ENCODE data around the gene FGGY.
"Not testable (repeated sequence)": the region's sequence is repeated elsewhere in the genome, so short reads cannot be mapped to it uniquely, and the experiment has no call there.

Gene FGGY

DNA sequence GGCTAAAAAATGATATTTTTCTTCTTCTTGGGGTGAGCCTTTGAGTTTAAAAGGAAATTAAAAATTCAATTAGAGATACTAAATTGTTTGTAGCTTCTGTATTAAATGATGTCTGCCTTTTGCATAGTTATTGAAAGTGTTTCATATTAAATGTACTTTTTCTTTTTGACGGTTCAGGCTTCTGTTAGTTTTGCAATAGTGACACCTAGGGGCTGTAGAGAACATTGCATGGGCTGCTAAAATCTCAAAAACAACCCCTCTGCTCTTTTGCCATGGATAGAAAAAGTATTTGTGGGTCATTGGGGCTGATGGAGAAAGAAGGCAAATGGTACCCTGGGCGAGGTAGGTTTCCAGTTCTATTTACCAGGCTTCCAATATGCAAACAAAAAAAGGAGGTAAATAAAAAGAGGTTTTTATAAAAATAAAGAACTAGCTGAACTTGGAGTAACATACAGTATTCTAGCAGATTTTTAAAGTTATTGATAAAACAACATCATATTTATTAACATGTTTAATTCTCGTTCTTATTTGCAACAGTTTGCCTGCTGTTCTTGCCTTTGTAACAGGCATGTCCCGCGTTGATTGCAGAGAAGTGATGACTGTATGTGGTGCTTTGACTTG is 402.4 kb downstream of the FGGY start:
- DNase-seq (ENCODE audit: low read depth in 3 of 3) = no peak

DNA sequence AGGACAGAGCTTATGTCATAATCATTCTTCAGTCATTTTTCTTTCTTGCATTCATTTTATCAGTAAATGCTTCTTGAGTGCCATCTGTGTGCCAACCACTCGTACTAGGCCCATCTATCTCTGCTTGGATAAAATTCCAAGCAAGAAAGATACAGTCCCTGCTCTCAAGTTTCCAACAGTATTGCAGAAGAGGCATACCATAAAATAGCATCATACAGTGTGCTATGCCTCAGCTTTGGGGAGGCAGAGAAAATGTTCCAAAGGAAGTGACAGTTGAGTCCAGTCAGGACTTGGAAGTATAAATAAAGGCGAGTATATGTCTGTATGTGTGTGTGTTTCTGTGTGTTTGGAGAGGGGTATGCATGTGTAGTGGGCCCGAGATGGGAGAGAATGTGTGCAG is 404.5 kb downstream of the FGGY start:
- no peak for DNase-seq (ENCODE audit: low read depth in 3 of 3)

DNA sequence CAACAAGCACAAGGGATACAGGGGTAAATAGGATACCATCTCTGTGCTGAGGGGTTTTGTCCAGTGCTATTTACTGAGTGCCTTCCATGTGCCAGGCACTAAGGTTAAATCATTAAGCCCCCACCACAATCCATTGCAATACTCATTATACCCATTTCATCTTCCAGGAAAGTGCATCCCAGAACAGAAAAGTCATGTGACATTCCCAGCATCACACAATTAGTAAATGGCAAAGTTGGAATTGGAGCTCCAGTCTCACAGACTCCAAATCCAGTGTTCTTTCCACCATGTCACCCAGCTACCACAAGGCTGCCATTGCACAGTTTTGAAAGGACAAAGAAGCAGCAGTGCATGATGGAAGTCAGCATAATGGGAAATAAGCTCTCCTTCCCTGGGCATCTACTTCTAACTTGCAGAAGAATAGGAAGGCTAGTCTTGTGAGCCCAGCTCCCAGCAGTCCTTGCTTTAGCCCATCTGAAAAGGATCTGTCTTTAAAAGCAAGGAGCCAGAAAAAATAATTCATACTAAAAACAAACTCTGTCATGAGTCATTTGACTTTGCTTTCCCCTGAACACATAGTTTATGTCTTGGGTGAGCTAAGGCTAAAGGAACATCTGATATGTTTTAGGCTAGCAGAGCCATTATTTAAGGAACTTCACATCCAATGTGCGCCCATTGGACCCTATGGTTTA is 406.5 kb downstream of the FGGY start:
- DNase-seq (ENCODE audit: low read depth in 3 of 3) = no peak

DNA sequence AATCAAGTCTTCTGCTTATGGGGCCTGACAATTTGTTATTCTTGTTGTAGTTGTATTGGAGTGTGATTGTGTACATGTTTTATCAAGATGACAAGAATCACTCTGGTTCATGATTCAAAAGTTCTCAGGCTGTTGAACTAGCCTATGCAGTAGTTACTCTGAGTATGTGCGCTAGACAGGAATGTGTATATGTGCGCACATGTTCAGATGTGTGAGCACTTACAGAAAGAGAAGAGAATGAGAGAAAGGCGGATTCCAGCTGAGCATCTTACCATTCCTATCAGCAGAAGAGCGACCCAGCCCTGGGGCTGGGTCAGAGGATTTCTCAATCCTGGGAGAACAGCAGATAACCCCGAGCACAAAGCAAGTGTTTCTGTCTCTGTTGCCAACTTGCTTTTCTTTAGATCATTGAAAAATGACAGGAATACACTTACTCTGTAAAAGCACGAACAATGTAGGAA is 407.1 kb downstream of the FGGY start:
- DNase-seq (ENCODE audit: low read depth in 3 of 3) = no peak

DNA sequence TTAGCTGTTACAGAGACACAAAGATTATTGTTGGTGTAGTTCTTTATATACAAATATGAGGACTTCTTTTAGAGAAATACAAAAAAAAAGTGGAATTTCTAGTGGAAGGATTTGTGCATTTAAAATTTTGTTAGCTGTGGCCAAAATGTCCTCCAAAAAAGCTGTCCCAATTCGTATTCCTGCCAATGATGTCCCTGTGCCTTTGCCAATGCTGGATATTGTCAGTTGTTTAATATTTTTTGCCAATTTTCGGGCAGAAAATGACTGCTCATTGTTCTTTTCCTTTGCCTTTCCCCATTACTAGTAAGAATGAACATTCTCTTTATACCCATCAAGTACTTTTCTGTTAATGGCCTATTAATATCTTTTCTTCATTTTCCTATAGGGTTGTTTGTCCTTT is 407.8 kb downstream of the FGGY start:
- DNase-seq (ENCODE audit: low read depth in 3 of 3) = no peak

DNA sequence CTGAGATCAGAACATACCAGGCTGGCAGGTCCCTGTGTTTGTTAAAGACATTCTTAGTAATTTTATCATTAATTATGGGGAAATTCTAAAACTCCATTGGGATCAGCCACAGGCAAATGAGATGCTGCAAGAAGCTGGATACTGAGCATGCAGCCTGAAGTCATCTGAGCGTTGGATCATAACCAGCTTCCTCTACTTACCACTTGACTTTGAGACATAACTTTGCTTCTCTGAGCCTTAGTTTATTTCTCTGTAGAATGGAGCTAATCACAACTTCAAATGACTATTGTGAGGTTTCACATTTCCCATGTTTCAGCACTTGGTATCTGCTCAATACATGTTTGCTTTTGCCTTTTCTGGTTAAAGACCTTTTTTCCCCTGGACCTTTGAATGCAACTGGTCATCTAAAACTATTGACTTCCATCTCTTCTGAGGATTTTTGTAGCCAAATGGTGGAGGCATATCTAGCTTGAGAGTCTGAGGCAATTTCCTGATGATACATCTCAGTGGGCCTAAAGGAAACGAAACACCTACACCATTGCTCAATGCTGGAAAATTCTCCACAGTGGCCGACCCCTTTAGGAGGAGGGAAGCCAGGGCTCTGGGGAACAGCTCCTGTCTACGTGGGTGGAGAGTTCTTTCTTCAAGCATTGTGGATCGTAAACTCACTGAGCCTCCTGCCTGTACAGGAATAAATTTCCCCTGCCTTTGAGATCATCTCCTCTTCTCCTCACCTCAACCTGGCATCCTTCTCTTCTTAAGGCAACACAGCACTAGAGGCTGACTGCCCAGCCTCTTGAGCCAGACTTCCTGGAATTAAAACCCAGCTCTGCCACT is 408.8 kb downstream of the FGGY start:
- no peak for DNase-seq (ENCODE audit: low read depth in 3 of 3)

DNA sequence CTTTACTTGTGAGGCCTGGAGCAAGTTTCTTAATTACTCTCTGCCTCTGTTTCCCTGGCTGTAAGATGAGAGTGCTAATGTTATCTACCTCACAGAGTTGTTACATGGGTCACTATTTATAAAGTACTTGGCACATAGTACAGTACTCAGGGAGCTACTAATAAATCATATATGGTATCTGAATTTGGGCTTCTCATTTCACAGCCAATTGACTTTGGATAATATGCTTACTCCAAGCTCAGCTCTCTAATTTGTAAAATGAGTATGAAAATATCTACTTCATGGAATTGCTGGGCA is 409.4 kb downstream of the FGGY start:
- no peak for DNase-seq (ENCODE audit: low read depth in 3 of 3)

DNA sequence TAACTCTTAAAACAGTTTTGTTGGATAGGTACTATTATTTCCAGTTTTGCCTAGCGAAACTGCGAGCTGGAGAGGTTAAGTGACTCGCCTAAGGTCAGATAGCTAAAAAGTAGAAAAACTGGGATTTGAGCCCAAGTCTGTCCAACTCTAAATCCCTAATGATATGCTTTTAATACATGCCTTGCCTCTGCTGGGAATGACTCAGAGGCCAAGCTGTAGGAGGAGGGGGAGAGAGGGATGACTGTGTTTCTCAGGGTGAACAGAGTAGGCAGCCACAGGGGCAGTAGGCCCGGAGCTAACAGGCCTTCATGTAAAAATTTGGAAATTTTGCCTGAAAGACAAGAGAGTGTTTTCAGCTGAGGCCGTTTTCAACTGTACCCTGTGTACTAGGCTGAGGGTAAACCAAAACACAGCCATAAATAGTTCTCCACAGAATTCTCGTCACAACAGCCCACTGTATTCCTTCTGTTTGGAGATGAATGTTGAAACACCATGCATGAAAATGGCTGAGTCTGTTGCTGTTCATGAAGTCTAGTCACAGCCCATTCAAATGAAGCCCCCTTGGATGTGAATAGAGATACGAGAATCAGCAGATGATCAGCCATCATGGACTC is 410.4 kb downstream of the FGGY start:
- no peak for DNase-seq (ENCODE audit: low read depth in 3 of 3)

DNA sequence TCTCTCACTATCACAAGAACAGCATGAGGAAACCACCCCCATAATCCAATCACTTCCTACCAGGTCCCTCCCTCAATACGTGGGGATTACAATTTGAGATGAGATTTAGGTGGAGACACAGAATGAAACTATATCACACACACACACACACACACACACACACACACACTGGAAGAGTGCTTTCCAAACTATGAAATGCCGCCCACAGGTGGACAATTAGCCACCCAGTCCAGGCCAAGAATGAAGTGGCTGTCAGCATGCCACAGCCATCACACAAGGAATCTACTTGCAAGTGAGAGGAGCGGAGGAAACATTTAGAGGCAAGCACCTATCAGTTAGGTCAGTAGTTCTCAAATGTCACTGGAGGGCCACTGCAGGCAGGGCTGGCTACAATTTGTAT is 412.4 kb downstream of the FGGY start:
- no peak for DNase-seq (ENCODE audit: low read depth in 3 of 3)

DNA sequence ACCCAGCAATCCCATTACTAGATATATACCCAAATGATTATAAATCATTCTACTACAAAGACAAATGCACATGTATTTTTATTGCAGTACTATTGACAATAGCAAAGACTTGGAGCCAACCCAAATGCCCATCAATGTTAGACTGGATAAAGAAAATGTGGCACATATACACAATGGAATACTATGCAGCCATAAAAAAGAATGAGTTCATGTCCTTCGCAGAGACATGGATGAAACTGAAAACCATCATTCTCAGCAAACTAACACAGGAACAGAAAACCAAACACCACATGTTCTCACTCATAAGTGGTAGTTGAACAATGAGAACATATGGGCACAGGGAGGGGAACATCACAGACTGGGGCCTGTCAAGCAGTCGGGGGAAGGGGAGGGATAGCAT is 414.0 kb downstream of the FGGY start:
- DNase-seq (ENCODE audit: low read depth in 3 of 3) = not testable (repeated sequence)

DNA sequence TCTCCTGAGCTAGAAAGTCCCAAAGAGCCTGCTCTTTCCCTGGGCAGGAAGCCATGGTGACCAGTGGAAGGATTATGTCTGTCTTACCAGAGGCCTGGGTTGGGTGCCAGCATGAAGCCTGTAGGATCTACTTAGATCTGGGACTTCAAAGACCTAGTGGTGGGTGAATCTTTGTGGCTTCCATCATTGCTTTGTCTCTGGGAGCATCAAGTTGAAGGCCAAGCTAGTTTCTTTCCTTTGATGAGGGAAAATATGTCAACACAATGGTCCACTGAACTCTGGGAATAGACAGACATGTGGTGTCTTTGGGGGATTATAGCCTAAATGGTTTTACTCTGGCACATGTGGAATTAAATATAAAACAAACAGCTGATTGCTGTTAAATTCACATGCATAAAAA is 417.3 kb downstream of the FGGY start:
- no peak for DNase-seq (ENCODE audit: low read depth in 3 of 3)

DNA sequence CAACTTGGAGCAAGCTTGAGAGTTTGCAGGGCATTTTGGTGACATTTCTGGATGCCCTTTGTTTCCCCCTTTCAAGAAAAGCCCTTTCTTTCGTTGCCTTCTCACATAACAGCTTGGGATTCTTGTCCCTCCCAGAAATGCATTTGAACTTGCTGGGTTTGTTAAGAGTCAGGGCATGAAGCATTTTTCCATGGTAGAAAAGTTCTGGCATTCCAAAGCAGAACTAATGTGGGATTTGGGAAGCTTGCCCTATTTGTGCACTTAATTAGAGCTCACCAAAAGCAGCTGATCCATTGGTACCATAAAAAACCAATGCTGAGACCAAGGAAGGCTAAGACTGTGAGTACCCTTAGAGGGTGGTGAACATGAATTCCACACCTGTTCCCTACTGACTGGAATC is 418.1 kb downstream of the FGGY start:
- no peak for DNase-seq (ENCODE audit: low read depth in 3 of 3)

DNA sequence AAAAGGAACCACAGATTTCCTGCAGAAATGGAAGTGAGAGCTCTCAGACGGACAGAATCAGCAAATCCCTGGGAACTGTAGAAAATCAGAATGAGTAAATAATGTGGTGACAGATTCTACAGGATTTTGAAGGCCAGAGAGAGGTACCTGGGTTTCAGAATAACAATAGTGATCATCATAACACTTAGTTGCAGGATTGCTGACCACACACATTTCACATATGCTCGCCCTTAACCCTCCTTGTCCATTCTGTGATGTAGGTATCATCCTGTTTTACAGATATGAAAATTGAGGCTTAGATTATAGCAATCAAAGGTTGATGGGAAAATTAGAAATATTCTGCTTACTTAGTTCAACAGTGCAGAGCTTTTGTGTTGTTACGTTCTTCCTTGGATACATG is 419.9 kb downstream of the FGGY start:
- no peak for DNase-seq (ENCODE audit: low read depth in 3 of 3)

DNA sequence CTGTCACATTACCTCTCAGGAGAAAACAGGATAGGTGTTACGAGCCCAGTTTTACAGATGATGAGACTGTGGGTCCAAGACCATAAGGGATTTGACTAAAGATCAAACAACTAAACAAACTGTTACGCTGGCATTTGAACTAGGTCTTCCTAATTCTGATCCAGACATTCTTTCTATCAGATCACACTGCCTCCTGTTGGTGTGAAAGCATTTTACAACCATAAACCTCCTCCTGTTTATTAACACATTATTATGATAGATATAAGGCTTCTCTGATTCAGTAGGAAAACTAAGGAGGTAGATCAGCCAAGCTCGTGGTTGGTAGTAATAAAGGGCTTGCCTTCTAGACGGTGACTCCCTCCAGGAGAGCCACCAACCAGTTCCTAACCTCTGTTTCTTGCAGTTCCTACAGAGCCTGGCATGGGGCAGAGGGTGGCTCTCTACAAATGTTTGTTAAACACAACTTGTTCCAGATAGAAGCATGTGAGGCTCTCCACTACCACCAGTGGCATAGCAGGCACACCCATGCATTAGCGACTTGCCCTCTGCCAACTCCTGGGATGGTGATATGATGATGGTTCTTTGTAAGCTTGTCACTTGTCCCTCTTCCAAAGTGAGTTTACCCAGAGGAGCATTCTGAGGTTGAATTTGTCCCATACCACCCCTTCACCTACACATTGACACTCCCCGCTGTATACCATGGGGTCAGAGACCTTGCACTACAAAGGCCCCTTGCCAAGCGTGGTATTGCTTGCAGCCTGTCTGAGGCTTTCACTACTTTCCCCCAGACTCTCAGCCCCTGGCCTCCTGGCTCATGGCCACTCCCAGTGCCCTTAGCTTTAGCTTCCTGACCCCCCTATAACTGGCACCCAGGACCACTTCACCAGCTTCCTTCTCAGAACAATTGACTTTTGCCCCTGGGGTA is 421.4 kb downstream of the FGGY start:
- DNase-seq (ENCODE audit: low read depth in 3 of 3) = no peak

DNA sequence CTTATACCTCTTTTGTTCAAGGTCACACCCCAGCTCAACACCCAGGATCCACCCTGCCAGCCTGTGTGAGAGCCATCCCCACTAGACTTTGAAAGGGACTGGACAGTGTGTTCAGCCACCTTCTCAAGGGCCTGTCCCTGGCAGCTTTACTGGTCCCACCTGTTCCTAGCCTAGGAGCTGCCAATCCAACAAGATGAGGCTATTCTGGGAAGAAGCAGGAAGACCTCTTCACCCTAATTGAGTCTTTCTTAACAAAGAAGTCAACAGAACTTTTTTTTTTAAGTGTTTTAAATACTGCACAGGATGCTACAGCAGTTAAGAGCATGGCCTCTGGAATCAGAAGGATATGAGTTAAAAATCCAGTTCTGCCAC is 422.1 kb downstream of the FGGY start:
- DNase-seq (ENCODE audit: low read depth in 3 of 3) = no peak

DNA sequence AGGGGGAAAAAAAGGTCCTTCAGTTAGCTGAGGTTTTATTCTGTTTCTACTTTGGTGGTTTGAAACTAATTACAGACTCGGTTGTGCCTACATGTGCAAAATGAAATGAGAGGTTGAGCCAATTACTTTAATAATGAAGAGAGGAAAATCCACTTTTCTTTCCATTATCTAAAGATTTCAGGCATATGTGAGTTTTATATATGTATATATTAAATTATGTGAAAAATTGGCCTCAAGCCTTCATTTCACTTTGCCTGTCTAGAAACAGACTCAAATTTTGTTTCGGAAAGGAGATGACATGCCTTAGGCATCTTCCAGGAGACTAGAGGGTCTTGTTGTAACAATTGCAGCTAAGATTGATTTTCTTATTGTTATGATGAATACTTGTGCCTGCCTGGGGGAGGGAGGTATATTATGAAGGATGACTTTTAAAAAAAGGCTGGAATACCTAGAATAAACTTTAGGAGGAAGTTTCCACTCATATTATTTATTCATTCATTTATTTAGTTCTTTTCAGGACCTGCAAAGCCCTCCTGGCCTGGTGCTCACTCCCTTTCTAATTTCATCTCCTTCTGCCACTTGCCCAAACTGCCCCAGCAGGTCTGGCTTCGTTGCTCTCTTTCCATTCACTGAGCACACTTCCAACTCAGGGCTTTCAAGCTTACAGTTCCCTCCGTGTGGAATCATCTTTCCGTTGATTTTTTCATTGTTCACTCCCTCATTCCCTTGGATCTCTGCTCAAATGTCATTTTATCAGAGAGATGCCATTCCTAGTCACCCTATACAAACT is 423.6 kb downstream of the FGGY start:
- no peak for DNase-seq (ENCODE audit: low read depth in 3 of 3)

DNA sequence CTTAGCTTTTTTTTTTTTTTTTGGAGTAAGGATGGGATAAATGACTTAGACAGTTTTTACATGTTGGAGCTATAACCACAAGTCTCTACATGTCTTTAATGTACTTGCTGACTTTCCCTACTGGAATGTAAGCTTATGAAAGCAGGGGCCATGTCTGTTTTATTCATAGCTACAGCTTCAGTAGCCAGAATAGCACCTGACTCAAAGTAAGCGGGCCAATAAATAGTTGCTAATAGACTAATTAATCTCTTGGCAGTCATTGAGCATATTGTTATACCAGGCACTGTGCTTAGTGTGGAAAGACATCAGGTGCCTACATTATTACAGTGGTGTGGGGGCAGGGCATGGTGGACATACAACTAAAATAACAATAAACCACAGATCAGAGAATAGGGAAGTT is 433.4 kb downstream of the FGGY start:
- DNase-seq (ENCODE audit: low read depth in 3 of 3) = no peak

DNA sequence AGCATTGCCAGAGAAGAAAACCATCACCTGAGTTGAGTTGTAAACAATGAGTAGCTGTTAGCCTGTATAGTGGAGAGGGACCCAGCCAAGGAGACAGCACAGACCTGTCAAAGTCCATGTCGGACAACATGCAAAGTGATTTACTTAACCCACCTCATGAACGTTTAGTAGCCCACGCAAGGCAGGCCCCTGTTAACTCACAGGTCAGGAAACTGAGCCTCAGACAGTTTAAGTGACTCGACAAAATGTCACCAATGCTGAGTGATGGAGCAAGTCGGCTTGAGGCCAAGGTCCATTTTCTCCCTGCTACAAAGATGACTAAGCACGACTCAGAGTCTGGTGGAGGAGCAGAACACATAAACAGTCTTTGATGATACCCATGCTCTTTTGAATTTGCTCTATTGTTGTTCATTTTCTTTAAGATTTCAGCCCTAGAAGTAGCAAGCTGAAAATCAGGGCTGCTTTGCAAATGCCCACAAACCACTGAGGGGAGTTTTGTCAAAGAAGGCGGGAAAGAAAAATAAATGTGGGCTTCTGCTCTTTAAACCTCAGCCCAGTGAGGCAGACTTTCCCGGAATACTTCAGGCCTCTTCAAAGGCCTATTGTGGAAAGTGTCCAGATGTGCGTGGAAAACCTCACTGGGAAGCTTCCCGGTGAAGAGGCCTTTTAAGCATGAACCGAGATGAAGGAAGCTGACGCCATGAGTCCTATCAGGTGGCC is 434.0 kb downstream of the FGGY start:
- DNase-seq (ENCODE audit: low read depth in 3 of 3) = no peak

DNA sequence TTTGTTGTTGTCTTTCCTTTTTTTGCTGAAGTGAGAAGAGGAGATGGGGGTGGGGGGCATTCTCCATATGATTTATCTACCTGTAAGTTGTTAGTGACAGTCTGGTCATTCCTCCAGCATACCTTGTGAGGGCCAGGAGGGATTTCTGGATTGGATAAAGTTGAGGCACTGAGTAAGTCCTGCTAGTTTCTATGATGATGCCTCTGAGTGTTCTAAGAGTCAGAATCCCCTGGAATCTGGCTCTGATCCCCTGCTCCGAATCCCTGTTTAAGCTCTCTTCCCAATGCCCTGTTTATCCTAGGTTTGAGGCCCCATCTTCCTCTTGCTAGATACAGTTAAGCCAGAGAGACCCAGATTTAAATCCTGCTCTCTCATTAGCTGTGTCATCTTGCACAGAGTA is 434.7 kb downstream of the FGGY start:
- DNase-seq (ENCODE audit: low read depth in 3 of 3) = no peak
